Psoas muscle (tissue), 8 donors: Measurements from ENCODE around the gene PSMB3. TPM values are rescaled to one million over a fixed set of nuclear protein-coding genes. Genes with fewer than 3 reads are reported as not detected.

Source experiments
- ATAC-seq, 4 donors: fragments of 200-7000 bp; cut with Tn5 transposase; one replicate each; pipeline ENCODE4 v1.9.1; 2020; ENCODE audit warnings: moderate library complexity in 3 of 4, mild to moderate bottlenecking in 2 of 4
- DNase-seq, 2 donors: peaks; one replicate each; pipeline ENCODE4 v3.0.0-alpha.2; 2020
- H3K27ac ChIP-seq: fragments of 200-600 bp; one replicate; pipeline ENCODE4 v1.8.0; 2022
- H3K27me3 ChIP-seq, 3 donors: fragments of 200-600 bp in 1 of 3; one replicate each; pipeline versions ENCODE4 v1.6.1 to v1.8.0; 2013 to 2022; ENCODE audit warnings: low read length in 2 of 3, mild to moderate bottlenecking in 2 of 3, moderate library complexity in 1 of 3; ENCODE audit not compliant: insufficient read depth in 3 of 3
- H3K36me3 ChIP-seq, 2 donors: fragments of 200-600 bp in 1 of 2; one replicate each; pipeline versions ENCODE4 v1.6.1 to v1.8.0; 2013 to 2022; ENCODE audit warnings: low read depth in 1 of 2, mild to moderate bottlenecking in 1 of 2, moderate library complexity in 1 of 2; ENCODE audit not compliant: insufficient read depth in 1 of 2
- H3K4me1 ChIP-seq: fragments of 200-600 bp; one replicate; pipeline ENCODE4 v1.8.0; 2022
- H3K4me3 ChIP-seq: fragments of 200-600 bp; one replicate; pipeline ENCODE4 v1.8.0; 2022; ENCODE audit warnings: mild to moderate bottlenecking
- H3K9me3 ChIP-seq: fragments of 200-600 bp; one replicate; pipeline ENCODE4 v1.8.0; 2022
- WGBS, 3 donors: extraction: QIAGEN DNeasy Blood & Tissue Kit; methylation state at CpG; one replicate each; pipeline versions ENCODE4 v1.1.6 to v1.1.7; 2013; 5-methylcytosine and 5-hydroxymethylcytosine counted together
- intact Hi-C, 2 donors: fragments of 100-400 bp; cut with DNase I; formaldehyde crosslinking; loops; one replicate each; pipeline versions ENCODE4 v1.11.0 to v1.14.2; 2022
- polyA plus RNA-seq, 3 donors: library from polyadenylated mRNA; stranded (reverse); fragments of 200-250 nt; gene quantifications; one replicate each; pipeline ENCODE4 v1.2.3, GENCODE V29; 2013
- total RNA-seq, 4 donors: library from RNA; stranded (reverse); fragmentation: NEBNext Ultra II Directional in 2 of 4; extraction: Animal tissue kit (Norgen Biotek cat#: 25700) in 2 of 4; gene quantifications; one replicate each; pipeline versions ENCODE4 v1.2.1 to v1.2.4, GENCODE V29; 2021 to 2023
- TF ChIP-seq, protein P1 (sequence below): fragments of 200-600 bp; IDR thresholded peaks from one replicate; pipeline ENCODE4 v1.8.0; 2022; ENCODE audit warnings: antibody characterized with exemption
- donor health status: healthy with polysubstance abuse.
- donor health status: DM: no; HTN: no; CAD: no; lungs with moderate emphysema.
- donor health status: Bipolar disorder and iron deficiency.
- donor health status: healthy.
- donor health status: DM: yes; HTN: yes; CAD: no.
- donor health status: DM: no; HTN: no; CAD: no.
- donor health status: DM: no; HTN: no; CAD: no.
- donor health status: DM: yes; HTN: yes; CAD: no.

Gene PSMB3
- total and polyA plus RNA-seq, 7 donors: 112 to 463 (median 209) TPM

GRCh38 chr17:38704606-38705522, 47.7 kb upstream of the PSMB3 start, which contains the start of gene MLLT6:
Gene MLLT6 (plus strand): TSS chr17:38705273. CDS start chr17:38705633, 360 bp downstream.
- TF ChIP-seq, protein P1, sequence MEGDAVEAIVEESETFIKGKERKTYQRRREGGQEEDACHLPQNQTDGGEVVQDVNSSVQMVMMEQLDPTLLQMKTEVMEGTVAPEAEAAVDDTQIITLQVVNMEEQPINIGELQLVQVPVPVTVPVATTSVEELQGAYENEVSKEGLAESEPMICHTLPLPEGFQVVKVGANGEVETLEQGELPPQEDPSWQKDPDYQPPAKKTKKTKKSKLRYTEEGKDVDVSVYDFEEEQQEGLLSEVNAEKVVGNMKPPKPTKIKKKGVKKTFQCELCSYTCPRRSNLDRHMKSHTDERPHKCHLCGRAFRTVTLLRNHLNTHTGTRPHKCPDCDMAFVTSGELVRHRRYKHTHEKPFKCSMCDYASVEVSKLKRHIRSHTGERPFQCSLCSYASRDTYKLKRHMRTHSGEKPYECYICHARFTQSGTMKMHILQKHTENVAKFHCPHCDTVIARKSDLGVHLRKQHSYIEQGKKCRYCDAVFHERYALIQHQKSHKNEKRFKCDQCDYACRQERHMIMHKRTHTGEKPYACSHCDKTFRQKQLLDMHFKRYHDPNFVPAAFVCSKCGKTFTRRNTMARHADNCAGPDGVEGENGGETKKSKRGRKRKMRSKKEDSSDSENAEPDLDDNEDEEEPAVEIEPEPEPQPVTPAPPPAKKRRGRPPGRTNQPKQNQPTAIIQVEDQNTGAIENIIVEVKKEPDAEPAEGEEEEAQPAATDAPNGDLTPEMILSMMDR: no peak
- 0 to 1% (median 1%) methylated on average over 62 to 99 of the region's 100 CpGs for WGBS, 3 donors
- Histone ChIP-seq H3K27ac (peak within 1 kb of the TSS; percentile 98), H3K36me3 (peaks cover 0 to 27% of the 10 kb centered on the region in 2 donors), H3K4me1 (peaks cover 51% of the 10 kb centered on the region), H3K27me3 (no peaks in the 10 kb centered on the region), H3K9me3 (no peaks in the 10 kb centered on the region), H3K4me3 (peak within 1 kb of the TSS; percentile 97)
- ATAC-seq (peak; percentile 25 to 63 (median 48)), DNase-seq (peak; percentile 83 to 90)
- intact Hi-C loops: no loop called here

- 0 to 3% (median 1%) methylated on average over 2 to 32 of the region's 32 CpGs for WGBS, 3 donors
- no peak for ATAC-seq
- Histone ChIP-seq H3K27me3 (no peaks in the 10 kb centered on the region), H3K4me3 (peak overlapping the region; percentile 97), H3K27ac (peak overlapping the region; percentile 98), H3K36me3 (peaks cover 0 to 31% of the 10 kb centered on the region in 2 donors), H3K4me1 (peaks cover 56% of the 10 kb centered on the region), H3K9me3 (no peaks in the 10 kb centered on the region)
- no peak for DNase-seq
- intact Hi-C loops: no loop called here
- TF ChIP-seq, protein P1: no peak
Observed at GRCh38 chr17:38705523-38705802, 47.1 kb upstream of the PSMB3 start.

GRCh38 chr17:38705803-38706504, 46.6 kb upstream of the PSMB3 start:
- TF ChIP-seq, protein P1: no peak
- Histone ChIP-seq H3K9me3 (no peaks in the 10 kb centered on the region), H3K27me3 (no peaks in the 10 kb centered on the region), H3K4me1 (peaks cover 56% of the 10 kb centered on the region), H3K4me3 (peak overlapping the region; percentile 97), H3K27ac (peak overlapping the region; percentile 98), H3K36me3 (peaks cover 0 to 35% of the 10 kb centered on the region in 2 donors)
- DNase-seq (peak; percentile 73 to 79), ATAC-seq (no peak)
- WGBS, 3 donors: 1% methylated on average over 29 to 38 of the region's 38 CpGs
- intact Hi-C loops: no loop called here

- H3K4me3 ChIP-seq: peak overlapping the region; percentile 97
- H3K36me3 ChIP-seq: peaks cover 0 to 42% of the 10 kb centered on the region in 2 donors
- TF ChIP-seq, protein P1: no peak
- no peaks in the 10 kb centered on the region for H3K9me3 ChIP-seq
- 15 to 24% (median 19%) methylated on average over 20 of the region's 20 CpGs for WGBS, 3 donors
- no peak for ATAC-seq
- DNase-seq: no peak
- H3K27ac ChIP-seq: peak overlapping the region; percentile 98
- intact Hi-C loops: no loop called here
- no peaks in the 10 kb centered on the region for H3K27me3 ChIP-seq
- H3K4me1 ChIP-seq: peaks cover 56% of the 10 kb centered on the region
Observed at GRCh38 chr17:38706505-38707216, 45.9 kb upstream of the PSMB3 start.
